GM19468 (cell line): Measurements from ENCODE around the gene CHSY1.

Experiments used
- ATAC-seq: cut with Tn5 transposase; IDR thresholded peaks from one replicate; pipeline ENCODE4 v1.9.1; 2021; ENCODE audit warnings: mild to moderate bottlenecking, moderate library complexity, moderate number of reproducible peaks; ENCODE audit not compliant: unreplicated experiment; ENCODE audit errors: extremely low read depth

The CHSY1 gene

GRCh38 chr15:101269479-101270223 is 17.8 kb upstream of the CHSY1 start:
- no peak for ATAC-seq

GRCh38 chr15:101267320-101268104 is 15.7 kb upstream of the CHSY1 start:
- no peak for ATAC-seq

GRCh38 chr15:101266787-101267186 is 14.9 kb upstream of the CHSY1 start:
- no peak for ATAC-seq

- no peak for ATAC-seq
These were observed 14.2 kb upstream of the CHSY1 start for GRCh38 chr15:101266034-101266433.

GRCh38 chr15:101264911-101265641 is 13.2 kb upstream of the CHSY1 start:
- ATAC-seq = no peak

- no peak for ATAC-seq
These were observed 12.2 kb upstream of the CHSY1 start for GRCh38 chr15:101264011-101264410.

GRCh38 chr15:101262551-101262950 is 10.7 kb upstream of the CHSY1 start:
- no peak for ATAC-seq

GRCh38 chr15:101258238-101259144 is 6.6 kb upstream of the CHSY1 start:
- ATAC-seq = no peak

GRCh38 chr15:101256757-101257156 is 4.9 kb upstream of the CHSY1 start:
- ATAC-seq = no peak

GRCh38 chr15:101255615-101256241 is 3.9 kb upstream of the CHSY1 start:
- ATAC-seq = no peak

GRCh38 chr15:101255051-101255395 is 3.2 kb upstream of the CHSY1 start:
- no peak for ATAC-seq

GRCh38 chr15:101254157-101255050 is 2.6 kb upstream of the CHSY1 start:
- ATAC-seq = no peak

- no peak for ATAC-seq
These were observed 988 bp upstream of the CHSY1 start for GRCh38 chr15:101252836-101253235.

- peak; percentile 11 for ATAC-seq
These were observed 697 bp downstream of the CHSY1 start for GRCh38 chr15:101250873-101251829.

GRCh38 chr15:101250341-101250831 is 1.5 kb downstream of the CHSY1 start:
- no peak for ATAC-seq

- ATAC-seq = no peak
These were observed 3.6 kb downstream of the CHSY1 start for GRCh38 chr15:101248274-101248673.
